ENCODE measurements around the gene DOCK1.

DOCK1 gene

GRCh38 chr10:126904818-126905701, at the start of gene DOCK1:
Gene DOCK1, plus strand, starts transcription at chr10:126905428. Its CDS starts 90 bp downstream, at chr10:126905518.
- TF ChIP-seq CTCF (IDR thresholded peaks at IDR 0.05) (no peak), ZFX (IDR thresholded peaks at IDR 0.05; ENCODE audit: borderline replicate concordance) (no peak)
- H3K27ac ChIP-seq: peak within 1 kb of the TSS; percentile 71

GRCh38 chr10:126857178-126857806, 47.9 kb upstream of the DOCK1 start:
- TF ChIP-seq CTCF (IDR thresholded peaks at IDR 0.05): no peak
- no peak for TF ChIP-seq ZFX (IDR thresholded peaks at IDR 0.05; ENCODE audit: borderline replicate concordance)
- H3K27ac ChIP-seq: no peak overlapping the region

GRCh38 chr10:126867567-126868365, 37.5 kb upstream of the DOCK1 start:
- TF ChIP-seq CTCF (IDR thresholded peaks at IDR 0.05) (no peak), ZFX (IDR thresholded peaks at IDR 0.05; ENCODE audit: borderline replicate concordance) (no peak)
- no peak overlapping the region for H3K27ac ChIP-seq

GRCh38 chr10:126868371-126868770, 36.9 kb upstream of the DOCK1 start:
- no peak for TF ChIP-seq ZFX (IDR thresholded peaks at IDR 0.05; ENCODE audit: borderline replicate concordance)
- TF ChIP-seq CTCF (IDR thresholded peaks at IDR 0.05): no peak
- no peak overlapping the region for H3K27ac ChIP-seq

- H3K27ac ChIP-seq: no peak overlapping the region
- TF ChIP-seq CTCF (IDR thresholded peaks at IDR 0.05) (no peak), ZFX (IDR thresholded peaks at IDR 0.05; ENCODE audit: borderline replicate concordance) (no peak)
Measured at GRCh38 chr10:126872135-126872534, 33.1 kb upstream of the DOCK1 start.

GRCh38 chr10:126872768-126873167, 32.5 kb upstream of the DOCK1 start:
- H3K27ac ChIP-seq: no peak overlapping the region
- no peak for TF ChIP-seq ZFX (IDR thresholded peaks at IDR 0.05; ENCODE audit: borderline replicate concordance)
- TF ChIP-seq CTCF (IDR thresholded peaks at IDR 0.05): no peak

Measured in 22Rv1 (cell line).